HepG2 (cell line): ENCODE data around the gene TPRG1. TPM values are rescaled to one million over a fixed set of nuclear protein-coding genes. Genes with fewer than 3 reads are reported as not detected.

Experiments
- ATAC-seq: fragments of 200-7000 bp; cut with Tn5 transposase; 3 replicates; pipeline ENCODE4 v1.9.1; 2020; ENCODE audit warnings: mild to moderate bottlenecking, moderate library complexity
- BruUV-seq: library from RNA; stranded (reverse); fragments of 400-500 nt; replicated peaks from 2 replicates; lab custom pipeline; 2021; lab: Mats Ljungman, UMichigan
- CTCF ChIA-PET: fragments of 300-600 bp; formaldehyde crosslinking; extraction: SDS; loops from one replicate; lab custom pipeline; 2021; ENCODE audit warnings: low total read pairs, inconsistent platforms, low intra/inter-chr PET ratio; lab: Yijun Ruan, JAX
- POLR2A ChIA-PET: fragments of 350-600 bp; sonication (Branson Sonifier 250); formaldehyde crosslinking; loops from one replicate; lab custom pipeline; 2020; ENCODE audit warnings: antibody characterized with exemption, inconsistent platforms; lab: Yijun Ruan, JAX
- DNase-seq: peaks from one replicate; pipeline ENCODE4 v3.0.0-alpha.2; 2015; ENCODE audit warnings: low spot score
- FAIRE-seq: peaks from 3 replicates; lab custom pipeline; 2011; peaks lifted over from hg19 to GRCh38; lab: Jason Lieb, UNC
- H2AFZ ChIP-seq: one replicate; pipeline ENCODE4 v1.6.1; 2011; ENCODE audit warnings: low read length, inconsistent platforms
- H3K27ac ChIP-seq: fragments of 300-600 bp; 3 replicates; pipeline ENCODE4 v1.8.0; 2011; ENCODE audit warnings: mixed run types, mild to moderate bottlenecking, mixed read lengths, low read length, inconsistent platforms; ENCODE audit not compliant: insufficient read depth; ENCODE audit errors: extremely low read length
- H3K27me3 ChIP-seq, 2 experiments: fragments of 200-600 bp in 1 of 2; 2 replicates in 1 of 2; 3 replicates in 1 of 2; pipeline versions ENCODE4 v1.6.0 to v1.8.0; 2011; ENCODE audit warnings: low read length in 2 of 2, mild to moderate bottlenecking in 2 of 2, moderate library complexity in 2 of 2, inconsistent platforms in 1 of 2; ENCODE audit not compliant: insufficient read depth in 2 of 2, control insufficient read depth in 1 of 2
- H3K36me3 ChIP-seq, 2 experiments: fragments of 200-600 bp in 1 of 2; replicated peaks in 1 of 2; 2 replicates in 1 of 2; 3 replicates in 1 of 2; pipeline versions ENCODE4 v1.5.1 to v1.8.0; 2011; ENCODE audit warnings: low read length in 2 of 2, inconsistent platforms in 1 of 2; ENCODE audit not compliant: insufficient read depth in 2 of 2, control insufficient read depth in 1 of 2
- H3K4me1 ChIP-seq: 2 replicates; pipeline ENCODE4 v1.5.1; 2012; ENCODE audit warnings: low read length, inconsistent platforms; ENCODE audit not compliant: insufficient read depth
- H3K4me2 ChIP-seq: 2 replicates; pipeline ENCODE4 v1.6.0; 2011; ENCODE audit warnings: low read depth, low read length, inconsistent platforms
- H3K4me3 ChIP-seq, 3 experiments: fragments of 200-600 bp in 1 of 3; sonication (generic), shearing (Covaris generic) in 1 of 3; replicated peaks in 1 of 3; 2 replicates each; pipeline ENCODE4 v1.5.1; 2011 to 2016; ENCODE audit warnings: low read length in 3 of 3, inconsistent platforms in 2 of 3, low read depth in 2 of 3, mild to moderate bottlenecking in 2 of 3, control low read depth in 1 of 3, mixed read lengths in 1 of 3; ENCODE audit not compliant: insufficient read depth in 1 of 3
- H3K79me2 ChIP-seq: one replicate; pipeline ENCODE4 v1.6.1; 2011; ENCODE audit warnings: low read length, inconsistent platforms; ENCODE audit not compliant: insufficient read depth
- H3K9ac ChIP-seq: 2 replicates; pipeline ENCODE4 v1.6.0; 2011; ENCODE audit warnings: mild to moderate bottlenecking, low read depth, low read length, inconsistent platforms; ENCODE audit not compliant: insufficient read depth
- H3K9me3 ChIP-seq: 2 replicates; pipeline ENCODE4 v1.5.1; 2012; ENCODE audit warnings: mild to moderate bottlenecking, low read length
- H4K20me1 ChIP-seq: 2 replicates; pipeline ENCODE4 v1.6.0; 2011; ENCODE audit warnings: inconsistent platforms, mild to moderate bottlenecking, low read length, moderate library complexity; ENCODE audit not compliant: insufficient read depth
- DNMT1 ChIP-seq: sonication (generic); formaldehyde crosslinking; IDR thresholded peaks from 2 replicates; pipeline ENCODE4 v1.5.1; 2020; ENCODE audit warnings: mild to moderate bottlenecking, missing genetic modification reagents
- FIP1L1 ChIP-seq: fragments of 200-400 bp; formaldehyde crosslinking; IDR thresholded peaks from 2 replicates; pipeline ENCODE4 v1.6.1; 2018; ENCODE audit warnings: low read depth, mild to moderate bottlenecking, low read length, moderate library complexity, borderline replicate concordance; ENCODE audit not compliant: insufficient read depth
- MLX ChIP-seq: IDR thresholded peaks from 2 replicates; pipeline ENCODE4 v1.6.1; 2016
- PPARG ChIP-seq: conservative IDR thresholded peaks from 2 replicates; pipeline ENCODE4 v1.6.1; 2016; ENCODE audit warnings: missing biosample characterization, missing genetic modification reagents
- ZBTB25 ChIP-seq: IDR thresholded peaks from 2 replicates; pipeline ENCODE4 v1.6.1; 2018; ENCODE audit warnings: missing genetic modification reagents
- ZNF562 ChIP-seq: sonication (generic); formaldehyde crosslinking; IDR thresholded peaks from 2 replicates; pipeline ENCODE4 v1.8.0; 2022; ENCODE audit warnings: missing genetic modification reagents, borderline replicate concordance
- WGBS: methylation state at CpG from one replicate; pipeline ENCODE4 v1.1.6; 2017; ENCODE audit warnings: low lambda C conversion rate; 5-methylcytosine and 5-hydroxymethylcytosine counted together
- in situ Hi-C: cut with HindIII; loops from 2 replicates; pipeline ENCODE4 v1.10.0; 2017; ENCODE audit warnings: low pct_unique_long_range_greater_than_20kb; ENCODE audit not compliant: extremely low pct_ligation_motif_present
- intact Hi-C: fragments of 100-400 bp; cut with micrococcal nuclease; formaldehyde crosslinking; loops from one replicate; pipeline ENCODE4 v1.10.0; 2022; ENCODE audit not compliant: unreplicated experiment
- polyA plus RNA-seq, 8 experiments: library from polyadenylated mRNA; depleted of rRNA in 3 of 8; stranded (reverse) in 7 of 8; unstranded in 1 of 8; fragments of >200 nt; fragmentation: Illumina TruSeq in 4 of 8; extraction: Trizol in 4 of 8; gene quantifications; 2 replicates each; pipeline versions ENCODE4 v1.2.1 to v1.2.3, GENCODE V29; 2011 to 2016; ENCODE audit warnings: low read depth in 4 of 8, missing spikeins in 1 of 8, mixed read lengths in 1 of 8; ENCODE audit not compliant: insufficient read depth in 1 of 8
- total RNA-seq, 5 experiments: library from RNA; depleted of rRNA; stranded (reverse); fragments of >200 nt; fragmentation: Illumina TruSeq; extraction: Trizol; gene quantifications; 2 replicates each; pipeline ENCODE4 v1.2.3, GENCODE V29; 2016; ENCODE audit warnings: low read depth in 1 of 5

The TPRG1 gene
- total and polyA plus RNA-seq, 2 of the 13 experiments (the other 11 are each of a cell fraction or from before 2014, with no cell fraction given) = 0.17 TPM; not detected in 1

GRCh38 chr3:189289251-189289650 lies 117.5 kb downstream of the TPRG1 start:
- no peak for ATAC-seq
- no peaks in the 10 kb centered on the region for H4K20me1 ChIP-seq
- CTCF ChIA-PET = no interaction called here

More at GRCh38 chr3:189289251-189289650, 117.5 kb downstream of the TPRG1 start:
- no peak for DNase-seq
- intact Hi-C loops (no loop called here), in situ Hi-C loops (no loop called here)
- Histone ChIP-seq H3K4me2 (no peak overlapping the region), H2AFZ (no peak overlapping the region), H3K79me2 (no peaks in the 10 kb centered on the region), H3K4me3 (no peak overlapping the region), H3K27ac (no peak overlapping the region), H3K27me3 (no peaks in the 10 kb centered on the region), H3K4me1 (no peaks in the 10 kb centered on the region), H3K9me3 (no peaks in the 10 kb centered on the region), H3K9ac (no peak overlapping the region), H3K36me3 (no peaks in the 10 kb centered on the region)
- no TSS peak for BruUV-seq
- no peak for TF ChIP-seq FIP1L1
- no peak for TF ChIP-seq MLX (CRISPR knock-in tag)
- TF ChIP-seq ZBTB25 (CRISPR knock-in tag) = no peak
- no peak for TF ChIP-seq DNMT1 (CRISPR knock-in tag)
- TF ChIP-seq ZNF562 = no peak
- no peak for TF ChIP-seq PPARG (CRISPR knock-in tag)
- no peak for FAIRE-seq
- POLR2A ChIA-PET = no interaction called here
- WGBS = 28% methylated on average over 2 of the region's 2 CpGs
